Spleen (tissue), 11 donors: ENCODE measurements around the gene C19orf85. TPM values are rescaled to one million over a fixed set of nuclear protein-coding genes. Genes with fewer than 3 reads are reported as not detected.

Experiments used
- DNase-seq: peaks from one replicate; pipeline ENCODE4 v3.0.0-alpha.2; 2020
- H3K27ac ChIP-seq, 8 donors: fragments of 200-600 bp; sonication (generic) in 7 of 8; 1 replicate in 4 of 8; 2 replicates in 4 of 8; pipeline versions ENCODE4 v1.5.0 to v1.8.0; 2016 to 2021; ENCODE audit warnings: inconsistent platforms in 4 of 8, mild to moderate bottlenecking in 4 of 8, moderate library complexity in 1 of 8
- H3K27me3 ChIP-seq, 7 donors: fragments of 200-600 bp; sonication (generic) in 6 of 7; replicated peaks in 1 of 7; 1 replicate in 4 of 7; 2 replicates in 3 of 7; pipeline versions ENCODE4 v1.5.0 to v1.8.0; 2016 to 2021; ENCODE audit warnings: inconsistent platforms in 3 of 7, mild to moderate bottlenecking in 1 of 7
- H3K36me3 ChIP-seq, 6 donors: fragments of 200-600 bp; sonication (generic) in 5 of 6; 1 replicate in 4 of 6; 2 replicates in 2 of 6; pipeline versions ENCODE4 v1.5.0 to v1.8.0; 2016 to 2021; ENCODE audit warnings: inconsistent platforms in 2 of 6
- H3K4me1 ChIP-seq, 6 donors: fragments of 200-600 bp; sonication (generic) in 5 of 6; 1 replicate in 3 of 6; 2 replicates in 3 of 6; pipeline versions ENCODE4 v1.5.0 to v1.8.0; 2016 to 2021; ENCODE audit warnings: inconsistent platforms in 3 of 6
- H3K4me3 ChIP-seq, 8 donors: fragments of 200-600 bp; sonication (generic) in 7 of 8; 1 replicate in 4 of 8; 2 replicates in 4 of 8; pipeline versions ENCODE4 v1.5.0 to v1.8.0; 2016 to 2021; ENCODE audit warnings: inconsistent platforms in 4 of 8, mild to moderate bottlenecking in 4 of 8, moderate library complexity in 2 of 8
- H3K9me3 ChIP-seq, 8 donors: fragments of 200-600 bp; sonication (generic) in 7 of 8; 1 replicate in 4 of 8; 2 replicates in 4 of 8; pipeline versions ENCODE4 v1.5.0 to v1.8.0; 2016 to 2021; ENCODE audit warnings: inconsistent platforms in 4 of 8
- CTCF ChIP-seq, 11 experiments: fragments of 200-600 bp in 7 of 11; fragments of 450-650 bp in 4 of 11; sonication (generic) in 4 of 11; IDR thresholded peaks in 8 of 11; conservative IDR thresholded peaks in 3 of 11; 1 replicate in 7 of 11; 2 replicates in 4 of 11; pipeline versions ENCODE4 v1.4.0 to v1.8.0; 2016 to 2021; ENCODE audit warnings: antibody characterized with exemption in 11 of 11, inconsistent platforms in 4 of 11, mild to moderate bottlenecking in 1 of 11
- POLR2A ChIP-seq, 3 donors: fragments of 450-650 bp; IDR thresholded peaks; one replicate each; pipeline ENCODE4 v1.5.1; 2017; ENCODE audit warnings: antibody characterized with exemption in 3 of 3, mild to moderate bottlenecking in 1 of 3
- POLR2AphosphoS5 ChIP-seq, 3 donors: sonication (generic); formaldehyde crosslinking; IDR thresholded peaks; one replicate each; pipeline ENCODE4 v1.5.1; 2017; ENCODE audit warnings: antibody characterized with exemption in 3 of 3
- WGBS, 5 donors: extraction: QIAGEN DNeasy Blood & Tissue Kit in 3 of 5; methylation state at CpG; one replicate each; pipeline versions ENCODE4 v1.1.5 to v1.1.7; 2013 to 2018; 5-methylcytosine and 5-hydroxymethylcytosine counted together
- intact Hi-C: fragments of 100-400 bp; cut with DNase I; formaldehyde crosslinking; loops from one replicate; pipeline ENCODE4 v1.15.0; 2023; ENCODE audit warnings: low total_unique reads
- polyA plus RNA-seq, 3 donors: library from polyadenylated mRNA; stranded (reverse); fragments of 200-250 nt; gene quantifications; one replicate each; pipeline ENCODE4 v1.2.1, GENCODE V29; 2013
- total RNA-seq, 7 donors: library from RNA; depleted of rRNA in 3 of 7; stranded (reverse); fragments of >200 nt in 3 of 7; fragmentation: NEBNext Ultra II Directional in 4 of 7; extraction: Animal tissue kit (Norgen Biotek cat#: 25700) in 4 of 7; gene quantifications; one replicate each; pipeline versions ENCODE4 v1.1.0 to v1.2.1, GENCODE V29; 2016 to 2021
- donor health status: healthy with polysubstance abuse.
- donor health status: DM: no; HTN: no; CAD: no; lungs with moderate emphysema.
- donor health status: DM: no; HTN: no; CAD: no.
- donor health status: Bipolar disorder and iron deficiency.
- donor health status: healthy.
- donor health status: DM: no; HTN: no; CAD: no.
- donor health status: DM: yes; HTN: yes; CAD: no.

The C19orf85 gene
- total and polyA plus RNA-seq, 10 donors = not detected

- 71 to 74% (median 74%) methylated on average over 14 to 15 of the region's 15 CpGs for WGBS, 5 donors
- H3K9me3 ChIP-seq = no peaks in the 10 kb centered on the region
- peaks cover 0 to 7% (median 0%) of the 10 kb centered on the region in 7 donors for H3K27me3 ChIP-seq
- H3K4me3 ChIP-seq = no peak overlapping the region
- TF ChIP-seq POLR2AphosphoS5 (IDR thresholded peaks at IDR 0.05) = no peak
- TF ChIP-seq POLR2A (IDR thresholded peaks at IDR 0.05) = no peak
- no peak for TF ChIP-seq CTCF (IDR thresholded peaks at IDR 0.05 in 8 of 11, conservative IDR thresholded peaks at IDR 0.05 in 3 of 11)
- DNase-seq = no peak
- H3K4me1 ChIP-seq = peaks cover 13 to 59% (median 40%) of the 10 kb centered on the region in 6 donors
- H3K27ac ChIP-seq = peak overlapping the region in 2 of 8 donors; percentile 3 to 5
- H3K36me3 ChIP-seq = peaks cover 0 to 41% (median 25%) of the 10 kb centered on the region in 6 donors
- intact Hi-C loops = no loop called here
These were observed 15.1 kb upstream of the C19orf85 start for GRCh38 chr19:55479451-55480230.

- 85 to 91% (median 90%) methylated on average over 17 of the region's 17 CpGs for WGBS, 5 donors
- intact Hi-C loops = no loop called here
- no peak for DNase-seq
- H3K36me3 ChIP-seq = peaks cover 0 to 38% (median 25%) of the 10 kb centered on the region in 6 donors
- H3K4me1 ChIP-seq = peaks cover 7 to 53% (median 34%) of the 10 kb centered on the region in 6 donors
- TF ChIP-seq POLR2AphosphoS5 (IDR thresholded peaks at IDR 0.05) (peak in 2 of 3 donors; percentile 21 to 26), CTCF (IDR thresholded peaks at IDR 0.05 in 8 of 11, conservative IDR thresholded peaks at IDR 0.05 in 3 of 11) (no peak)
- H3K27ac ChIP-seq = peak overlapping the region in 1 of 8 donors; percentile 5
- H3K27me3 ChIP-seq = peaks cover 0 to under 1% (median 0%) of the 10 kb centered on the region in 7 donors
- no peaks in the 10 kb centered on the region for H3K9me3 ChIP-seq
- no peak overlapping the region for H3K4me3 ChIP-seq
These were observed 14.5 kb upstream of the C19orf85 start for GRCh38 chr19:55479045-55479444.

- H3K4me1 ChIP-seq = peaks cover 3 to 52% (median 28%) of the 10 kb centered on the region in 6 donors
- intact Hi-C loops = no loop called here
- WGBS, 5 donors = 88 to 93% (median 90%) methylated on average over 12 of the region's 12 CpGs
These were observed 13.8 kb upstream of the C19orf85 start for GRCh38 chr19:55478364-55478763.

More at GRCh38 chr19:55478364-55478763, 13.8 kb upstream of the C19orf85 start:
- TF ChIP-seq POLR2AphosphoS5 (IDR thresholded peaks at IDR 0.05) (no peak), CTCF (IDR thresholded peaks at IDR 0.05 in 8 of 11, conservative IDR thresholded peaks at IDR 0.05 in 3 of 11) (no peak), POLR2A (IDR thresholded peaks at IDR 0.05) (no peak)
- Histone ChIP-seq H3K4me3 (peak overlapping the region in 1 of 8 donors; percentile 85), H3K9me3 (no peaks in the 10 kb centered on the region), H3K27me3 (no peaks in the 10 kb centered on the region), H3K36me3 (peaks cover 0 to 31% (median 23%) of the 10 kb centered on the region in 6 donors), H3K27ac (no peak overlapping the region)
- no peak for DNase-seq
